HepG2 (cell line): ENCODE data around the gene CDC6. TPM values are rescaled to one million over a fixed set of nuclear protein-coding genes. Genes with fewer than 3 reads are reported as not detected.

Source experiments
- BRF2 ChIP-seq: sonication (generic); formaldehyde crosslinking; IDR thresholded peaks from 2 replicates; pipeline ENCODE4 v1.8.1; 2022; ENCODE audit warnings: mild to moderate bottlenecking, missing genetic modification reagents
- CBX2 ChIP-seq, 2 experiments: fragments of 200-600 bp in 1 of 2; sonication (generic); formaldehyde crosslinking in 1 of 2; IDR thresholded peaks; 2 replicates each; pipeline versions ENCODE4 v1.7.0 to v1.8.1; 2018 to 2022; ENCODE audit warnings: low read depth in 2 of 2, low read length in 1 of 2, mild to moderate bottlenecking in 1 of 2, missing genetic modification reagents in 1 of 2
- MBNL3 ChIP-seq: fragments of 250-450 bp; sonication (Bioruptor Pico); conservative IDR thresholded peaks from 2 replicates; pipeline ENCODE4 v1.8.0; 2022; ENCODE audit warnings: mild to moderate bottlenecking, inconsistent platforms
- SP4 ChIP-seq: sonication (generic); formaldehyde crosslinking; IDR thresholded peaks from 2 replicates; pipeline ENCODE4 v1.8.1; 2023; ENCODE audit warnings: mild to moderate bottlenecking, missing genetic modification reagents
- ZNF318 ChIP-seq: sonication (generic); formaldehyde crosslinking; IDR thresholded peaks from 2 replicates; pipeline ENCODE4 v1.4.0; 2020; ENCODE audit warnings: mild to moderate bottlenecking, missing genetic modification reagents
- polyA plus RNA-seq, 8 experiments: library from polyadenylated mRNA; depleted of rRNA in 3 of 8; stranded (reverse) in 7 of 8; unstranded in 1 of 8; fragments of >200 nt; fragmentation: Illumina TruSeq in 4 of 8; extraction: Trizol in 4 of 8; gene quantifications; 2 replicates each; pipeline versions ENCODE4 v1.2.1 to v1.2.3, GENCODE V29; 2011 to 2016; ENCODE audit warnings: low read depth in 4 of 8, missing spikeins in 1 of 8, mixed read lengths in 1 of 8; ENCODE audit not compliant: insufficient read depth in 1 of 8
- total RNA-seq, 5 experiments: library from RNA; depleted of rRNA; stranded (reverse); fragments of >200 nt; fragmentation: Illumina TruSeq; extraction: Trizol; gene quantifications; 2 replicates each; pipeline ENCODE4 v1.2.3, GENCODE V29; 2016; ENCODE audit warnings: low read depth in 1 of 5
- TF ChIP-seq, protein P1 (sequence below), 2 experiments: sonication (generic) in 1 of 2; formaldehyde crosslinking in 1 of 2; IDR thresholded peaks; 2 replicates each; pipeline versions ENCODE4 v1.6.1 to v1.9.0; 2014 to 2022; ENCODE audit warnings: antibody characterized with exemption in 1 of 2, borderline replicate concordance in 1 of 2, inconsistent platforms in 1 of 2, low read depth in 1 of 2, missing genetic modification reagents in 1 of 2
- TF ChIP-seq, protein P2 (sequence below): sonication (generic); formaldehyde crosslinking; IDR thresholded peaks from 2 replicates; pipeline ENCODE4 v1.4.0; 2020; ENCODE audit warnings: missing genetic modification reagents
- TF ChIP-seq, protein P3 (sequence below), 2 experiments: fragments of 450-650 bp in 1 of 2; sonication (generic) in 1 of 2; formaldehyde crosslinking; IDR thresholded peaks; 2 replicates each; pipeline versions ENCODE4 v1.5.0 to v1.8.0; 2020 to 2022; ENCODE audit warnings: mild to moderate bottlenecking in 1 of 2, missing genetic modification reagents in 1 of 2

Gene CDC6
- total and polyA plus RNA-seq, 2 of the 13 experiments (the other 11 are each of a cell fraction or from before 2014, with no cell fraction given) = 17.4 to 114 TPM

GRCh38 chr17:40352779-40353394, 65.2 kb downstream of the CDC6 start (continued):
- TF ChIP-seq MBNL3 (CRISPR knock-in tag) (no peak), SP4 (CRISPR knock-in tag) (no peak), ZNF318 (CRISPR knock-in tag) (no peak), BRF2 (CRISPR knock-in tag) (0 out of 2 replicates have a peak, but pooled peaks have one; percentile 48), CBX2 (IDR thresholded peaks at IDR 0.05; ENCODE audit: low read depth, low read length) (no peak), CBX2 (CRISPR knock-in tag; IDR thresholded peaks at IDR 0.05; ENCODE audit: low read depth) (no peak)
- TF ChIP-seq, protein P1, sequence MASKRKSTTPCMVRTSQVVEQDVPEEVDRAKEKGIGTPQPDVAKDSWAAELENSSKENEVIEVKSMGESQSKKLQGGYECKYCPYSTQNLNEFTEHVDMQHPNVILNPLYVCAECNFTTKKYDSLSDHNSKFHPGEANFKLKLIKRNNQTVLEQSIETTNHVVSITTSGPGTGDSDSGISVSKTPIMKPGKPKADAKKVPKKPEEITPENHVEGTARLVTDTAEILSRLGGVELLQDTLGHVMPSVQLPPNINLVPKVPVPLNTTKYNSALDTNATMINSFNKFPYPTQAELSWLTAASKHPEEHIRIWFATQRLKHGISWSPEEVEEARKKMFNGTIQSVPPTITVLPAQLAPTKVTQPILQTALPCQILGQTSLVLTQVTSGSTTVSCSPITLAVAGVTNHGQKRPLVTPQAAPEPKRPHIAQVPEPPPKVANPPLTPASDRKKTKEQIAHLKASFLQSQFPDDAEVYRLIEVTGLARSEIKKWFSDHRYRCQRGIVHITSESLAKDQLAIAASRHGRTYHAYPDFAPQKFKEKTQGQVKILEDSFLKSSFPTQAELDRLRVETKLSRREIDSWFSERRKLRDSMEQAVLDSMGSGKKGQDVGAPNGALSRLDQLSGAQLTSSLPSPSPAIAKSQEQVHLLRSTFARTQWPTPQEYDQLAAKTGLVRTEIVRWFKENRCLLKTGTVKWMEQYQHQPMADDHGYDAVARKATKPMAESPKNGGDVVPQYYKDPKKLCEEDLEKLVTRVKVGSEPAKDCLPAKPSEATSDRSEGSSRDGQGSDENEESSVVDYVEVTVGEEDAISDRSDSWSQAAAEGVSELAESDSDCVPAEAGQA (IDR thresholded peaks at IDR 0.05; ENCODE audit: low read depth) = peak; percentile 77
- TF ChIP-seq, protein P1 (CRISPR knock-in tag; IDR thresholded peaks at IDR 0.05; ENCODE audit: borderline replicate concordance) = no peak
- TF ChIP-seq, protein P2, sequence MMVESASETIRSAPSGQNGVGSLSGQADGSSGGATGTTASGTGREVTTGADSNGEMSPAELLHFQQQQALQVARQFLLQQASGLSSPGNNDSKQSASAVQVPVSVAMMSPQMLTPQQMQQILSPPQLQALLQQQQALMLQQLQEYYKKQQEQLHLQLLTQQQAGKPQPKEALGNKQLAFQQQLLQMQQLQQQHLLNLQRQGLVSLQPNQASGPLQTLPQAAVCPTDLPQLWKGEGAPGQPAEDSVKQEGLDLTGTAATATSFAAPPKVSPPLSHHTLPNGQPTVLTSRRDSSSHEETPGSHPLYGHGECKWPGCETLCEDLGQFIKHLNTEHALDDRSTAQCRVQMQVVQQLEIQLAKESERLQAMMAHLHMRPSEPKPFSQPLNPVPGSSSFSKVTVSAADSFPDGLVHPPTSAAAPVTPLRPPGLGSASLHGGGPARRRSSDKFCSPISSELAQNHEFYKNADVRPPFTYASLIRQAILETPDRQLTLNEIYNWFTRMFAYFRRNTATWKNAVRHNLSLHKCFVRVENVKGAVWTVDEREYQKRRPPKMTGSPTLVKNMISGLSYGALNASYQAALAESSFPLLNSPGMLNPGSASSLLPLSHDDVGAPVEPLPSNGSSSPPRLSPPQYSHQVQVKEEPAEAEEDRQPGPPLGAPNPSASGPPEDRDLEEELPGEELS (CRISPR knock-in tag) = peak; percentile 86
- TF ChIP-seq, protein P3, sequence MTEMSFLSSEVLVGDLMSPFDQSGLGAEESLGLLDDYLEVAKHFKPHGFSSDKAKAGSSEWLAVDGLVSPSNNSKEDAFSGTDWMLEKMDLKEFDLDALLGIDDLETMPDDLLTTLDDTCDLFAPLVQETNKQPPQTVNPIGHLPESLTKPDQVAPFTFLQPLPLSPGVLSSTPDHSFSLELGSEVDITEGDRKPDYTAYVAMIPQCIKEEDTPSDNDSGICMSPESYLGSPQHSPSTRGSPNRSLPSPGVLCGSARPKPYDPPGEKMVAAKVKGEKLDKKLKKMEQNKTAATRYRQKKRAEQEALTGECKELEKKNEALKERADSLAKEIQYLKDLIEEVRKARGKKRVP (CRISPR knock-in tag; IDR thresholded peaks at IDR 0.05) = peak in 1 of 2 experiments; percentile 84; a peak in 2 of 4 replicates
